Mesendoderm (in vitro differentiated cells): ENCODE measurements around the gene MARK2.

Source experiments
- DNase-seq: peaks from one replicate; pipeline ENCODE4 v3.0.0; 2013
- H2AK5ac ChIP-seq: 2 replicates; pipeline ENCODE4 v1.6.1; 2013; ENCODE audit warnings: low read length, inconsistent platforms
- H2BK120ac ChIP-seq: 2 replicates; pipeline ENCODE4 v1.6.1; 2013; ENCODE audit warnings: low read depth, mild to moderate bottlenecking, low read length, moderate library complexity, mixed read lengths
- H2BK15ac ChIP-seq: replicated peaks from 2 replicates; pipeline ENCODE4 v1.6.1; 2013; ENCODE audit warnings: low read depth, mild to moderate bottlenecking, moderate library complexity
- H2BK5ac ChIP-seq: 2 replicates; pipeline ENCODE4 v1.6.1; 2013; ENCODE audit warnings: low read length, inconsistent platforms
- H3K18ac ChIP-seq: 2 replicates; pipeline ENCODE4 v1.6.1; 2013; ENCODE audit warnings: mild to moderate bottlenecking, low read length, mixed read lengths
- H3K23ac ChIP-seq: one replicate; pipeline ENCODE4 v1.6.1; 2013; ENCODE audit warnings: low read length
- H3K27ac ChIP-seq: 2 replicates; pipeline ENCODE4 v1.5.1; 2013; ENCODE audit warnings: low read depth, mild to moderate bottlenecking, inconsistent platforms, low read length, moderate library complexity
- H3K27me3 ChIP-seq: 2 replicates; pipeline ENCODE4 v1.6.1; 2013; ENCODE audit warnings: low read length, control low read depth, mild to moderate bottlenecking, inconsistent platforms; ENCODE audit not compliant: insufficient read depth, poor library complexity
- H3K36me3 ChIP-seq: 2 replicates; pipeline ENCODE4 v1.6.1; 2013; ENCODE audit warnings: low read length, inconsistent platforms; ENCODE audit not compliant: control insufficient read depth, insufficient read depth
- H3K4ac ChIP-seq: one replicate; pipeline ENCODE4 v1.6.1; 2013; ENCODE audit warnings: low read depth, mild to moderate bottlenecking, low read length, moderate library complexity
- H3K4me1 ChIP-seq: 2 replicates; pipeline ENCODE4 v1.6.1; 2013; ENCODE audit warnings: low read depth, low read length, inconsistent platforms; ENCODE audit not compliant: control insufficient read depth
- H3K4me2 ChIP-seq: 2 replicates; pipeline ENCODE4 v1.6.1; 2013; ENCODE audit warnings: low read length
- H3K4me3 ChIP-seq: 2 replicates; pipeline ENCODE4 v1.5.1; 2013; ENCODE audit warnings: mild to moderate bottlenecking, low read length
- H3K56ac ChIP-seq: one replicate; pipeline ENCODE4 v1.6.1; 2013; ENCODE audit warnings: low read length
- H3K79me1 ChIP-seq: 2 replicates; pipeline ENCODE4 v1.6.1; 2013; ENCODE audit warnings: low read length, inconsistent platforms
- H3K79me2 ChIP-seq: 2 replicates; pipeline ENCODE4 v1.6.1; 2013; ENCODE audit warnings: mild to moderate bottlenecking, low read length; ENCODE audit not compliant: control insufficient read depth, insufficient read depth
- H3K9ac ChIP-seq: 2 replicates; pipeline ENCODE4 v1.6.1; 2013; ENCODE audit warnings: low read length, inconsistent platforms
- H4K5ac ChIP-seq: one replicate; pipeline ENCODE4 v1.6.1; 2013; ENCODE audit warnings: low read length
- H4K8ac ChIP-seq: one replicate; pipeline ENCODE4 v1.6.1; 2013; ENCODE audit warnings: low read depth, mild to moderate bottlenecking, control low read depth, low read length, moderate library complexity
- WGBS: extraction: QIAGEN DNeasy Blood & Tissue Kit; methylation state at CpG from one replicate; pipeline ENCODE4 v1.1.7; 2013; ENCODE audit warnings: low lambda C conversion rate, missing lambda C conversion rate; ENCODE audit not compliant: insufficient coverage; ENCODE audit errors: extremely low coverage; 5-methylcytosine and 5-hydroxymethylcytosine counted together

MARK2 gene

DNA sequence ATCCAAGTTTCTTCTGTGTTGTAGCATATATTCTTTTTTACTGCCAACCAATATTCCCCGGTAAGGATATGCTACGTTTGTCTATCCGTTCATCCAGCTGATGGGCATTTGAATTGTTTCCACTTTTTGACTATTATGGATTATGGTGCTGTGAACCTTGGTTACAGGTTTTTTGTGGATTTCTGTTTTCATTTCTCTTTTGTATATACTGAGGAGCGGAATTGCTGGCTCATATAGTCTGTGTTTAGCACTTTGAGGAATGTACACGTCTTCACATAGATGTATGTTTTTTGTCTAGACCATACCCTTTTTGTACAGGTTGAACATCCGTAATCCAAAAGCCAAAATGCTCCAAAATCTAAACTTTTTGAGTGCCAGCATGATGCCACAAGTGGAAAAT lies 54.4 kb downstream of the MARK2 start:
- Histone ChIP-seq H3K79me2 (peaks cover 41% of the 10 kb centered on the region), H3K23ac (no peak overlapping the region), H3K18ac (no peak overlapping the region), H3K9ac (no peak overlapping the region), H3K79me1 (peaks cover 31% of the 10 kb centered on the region), H4K8ac (no peak overlapping the region), H2BK120ac (no peak overlapping the region), H3K4me1 (peaks cover 7% of the 10 kb centered on the region), H3K4me2 (no peak overlapping the region), H3K56ac (no peak overlapping the region), H3K27ac (no peak overlapping the region), H2AK5ac (no peak overlapping the region), H2BK15ac (no peak overlapping the region), H2BK5ac (no peak overlapping the region), H3K36me3 (peaks cover 5% of the 10 kb centered on the region), H3K27me3 (no peaks in the 10 kb centered on the region), H4K5ac (no peak overlapping the region), H3K4me3 (no peak overlapping the region), H3K4ac (no peak overlapping the region)
- DNase-seq: no peak
- WGBS: no CpG with 5 or more reads among the region's 6 CpGs

DNA sequence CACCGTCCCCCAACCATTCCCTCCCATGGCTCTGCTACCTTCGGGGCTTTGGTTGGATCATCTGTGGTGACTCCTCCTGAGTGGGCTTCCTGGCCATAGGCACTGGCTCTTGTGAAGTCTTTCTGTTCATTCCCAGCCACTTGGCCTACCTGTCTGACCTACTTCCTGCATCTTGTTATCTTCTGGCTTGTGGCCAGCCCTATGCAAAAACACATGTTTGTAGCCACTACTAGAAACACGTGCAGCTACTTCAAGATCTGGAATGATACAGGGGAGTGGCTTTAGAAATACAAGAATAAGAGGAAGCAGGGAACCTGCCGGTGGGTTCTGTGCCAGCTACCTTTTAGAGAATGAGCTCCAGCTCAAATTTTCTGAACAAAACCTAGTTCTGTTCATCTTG lies 57.2 kb downstream of the MARK2 start:
- Histone ChIP-seq H4K8ac (no peak overlapping the region), H2BK15ac (no peak overlapping the region), H2AK5ac (no peak overlapping the region), H3K36me3 (peaks cover 19% of the 10 kb centered on the region), H3K4me2 (no peak overlapping the region), H3K23ac (no peak overlapping the region), H3K9ac (no peak overlapping the region), H3K79me1 (peaks cover 14% of the 10 kb centered on the region), H3K18ac (no peak overlapping the region), H3K56ac (no peak overlapping the region), H3K4ac (no peak overlapping the region), H3K27me3 (no peaks in the 10 kb centered on the region), H3K79me2 (peaks cover 16% of the 10 kb centered on the region), H4K5ac (no peak overlapping the region), H2BK5ac (no peak overlapping the region), H3K4me1 (no peaks in the 10 kb centered on the region), H2BK120ac (no peak overlapping the region), H3K4me3 (no peak overlapping the region), H3K27ac (no peak overlapping the region)
- no peak for DNase-seq
- WGBS: no CpG with 5 or more reads among the region's 4 CpGs

DNA sequence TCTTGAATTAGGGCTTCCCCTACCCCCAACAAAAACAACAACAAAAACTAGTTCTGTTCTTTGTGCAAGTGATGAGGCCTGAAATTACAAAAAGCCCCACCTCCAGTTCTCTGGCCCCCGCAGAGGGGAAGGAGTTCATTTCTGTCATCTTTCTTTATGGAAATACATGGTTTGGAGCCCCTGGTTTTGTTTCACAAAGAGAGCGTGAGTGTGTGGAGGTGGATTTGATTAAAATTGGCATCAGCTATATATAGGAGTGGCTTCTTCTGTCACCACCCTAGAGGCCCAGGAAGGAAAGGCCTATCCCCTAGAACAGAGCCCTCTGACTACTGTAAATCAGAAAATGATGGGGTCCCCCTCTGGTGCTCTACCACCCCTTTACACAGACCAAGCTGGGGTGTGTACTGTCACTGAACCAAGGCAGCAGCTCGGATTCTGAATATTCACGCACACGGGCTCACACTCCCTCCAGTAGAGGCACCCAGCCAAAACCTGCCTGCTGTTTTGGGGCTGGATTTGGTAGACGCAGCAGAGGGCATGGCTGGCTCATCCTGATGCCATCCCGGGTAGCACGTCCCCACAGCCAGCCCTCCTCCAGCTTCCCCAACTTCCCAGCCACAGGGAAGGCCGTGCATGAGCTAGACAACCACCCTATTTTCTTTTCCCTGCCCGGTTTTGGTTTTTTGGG lies 58.7 kb downstream of the MARK2 start:
- Histone ChIP-seq H3K23ac (no peak overlapping the region), H4K8ac (no peak overlapping the region), H2BK5ac (no peak overlapping the region), H3K4ac (no peak overlapping the region), H2BK15ac (no peak overlapping the region), H3K56ac (no peak overlapping the region), H3K4me3 (no peak overlapping the region), H2AK5ac (no peak overlapping the region), H3K79me1 (peaks cover 4% of the 10 kb centered on the region), H3K4me2 (no peak overlapping the region), H3K27ac (no peak overlapping the region), H3K4me1 (no peaks in the 10 kb centered on the region), H3K9ac (no peak overlapping the region), H3K36me3 (peaks cover 23% of the 10 kb centered on the region), H3K18ac (no peak overlapping the region), H3K79me2 (peaks cover 5% of the 10 kb centered on the region), H3K27me3 (no peaks in the 10 kb centered on the region), H2BK120ac (no peak overlapping the region), H4K5ac (no peak overlapping the region)
- WGBS: no CpG with 5 or more reads among the region's 10 CpGs
- no peak for DNase-seq

DNA sequence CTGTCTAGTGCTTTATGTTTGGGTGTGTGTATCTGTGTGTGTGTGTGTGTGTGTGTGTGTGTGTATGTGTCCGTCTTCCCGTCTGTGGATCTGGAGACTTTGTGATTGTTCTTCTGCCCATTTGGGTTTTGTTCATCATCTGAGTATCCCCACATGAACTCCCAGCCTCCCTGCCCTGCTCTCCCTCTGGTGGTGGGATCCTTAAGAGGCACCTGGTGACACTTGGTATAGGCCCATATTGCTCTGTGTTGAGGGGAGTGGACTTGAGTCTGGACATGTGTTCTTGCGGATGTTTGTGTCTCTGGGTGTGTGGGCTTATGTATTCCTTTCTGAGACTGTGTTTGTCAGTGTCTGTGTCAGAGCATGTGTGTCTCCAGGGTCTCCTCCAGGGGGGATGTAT lies 62.8 kb downstream of the MARK2 start:
- no peak overlapping the region for H3K4ac ChIP-seq
- no peak overlapping the region for H3K4me2 ChIP-seq
- no peaks in the 10 kb centered on the region for H3K79me2 ChIP-seq
- H2BK120ac ChIP-seq: no peak overlapping the region
- no peak overlapping the region for H4K5ac ChIP-seq
- H3K36me3 ChIP-seq: peaks cover 29% of the 10 kb centered on the region
- no peak overlapping the region for H3K4me3 ChIP-seq
- H3K9ac ChIP-seq: no peak overlapping the region
- H4K8ac ChIP-seq: no peak overlapping the region
- H3K4me1 ChIP-seq: no peaks in the 10 kb centered on the region
- H3K56ac ChIP-seq: no peak overlapping the region
- H3K79me1 ChIP-seq: no peaks in the 10 kb centered on the region
- no peak overlapping the region for H3K27ac ChIP-seq
- DNase-seq: peak; percentile 57
- H3K27me3 ChIP-seq: no peaks in the 10 kb centered on the region
- WGBS: no CpG with 5 or more reads among the region's 3 CpGs
- no peak overlapping the region for H2BK15ac ChIP-seq
- H2BK5ac ChIP-seq: no peak overlapping the region
- no peak overlapping the region for H2AK5ac ChIP-seq
- H3K18ac ChIP-seq: no peak overlapping the region
- no peak overlapping the region for H3K23ac ChIP-seq

DNA sequence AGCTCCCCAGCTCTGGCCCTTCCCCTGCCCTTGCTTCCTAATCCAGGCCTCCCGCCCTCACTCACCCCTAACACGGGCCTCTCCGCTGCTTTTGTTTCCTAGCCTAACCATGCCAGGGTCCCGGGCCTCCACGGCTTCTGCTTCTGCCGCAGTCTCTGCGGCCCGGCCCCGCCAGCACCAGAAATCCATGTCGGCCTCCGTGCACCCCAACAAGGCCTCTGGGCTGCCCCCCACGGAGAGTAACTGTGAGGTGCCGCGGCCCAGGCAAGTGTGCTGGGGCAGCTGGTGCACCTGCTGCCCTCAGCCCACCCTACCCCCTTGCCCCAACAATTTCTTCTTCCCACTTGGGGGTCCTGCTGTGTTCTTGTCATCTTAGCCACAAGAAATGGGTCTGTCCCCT lies 65.0 kb downstream of the MARK2 start:
- Histone ChIP-seq H3K4ac (no peak overlapping the region), H2AK5ac (no peak overlapping the region), H3K56ac (no peak overlapping the region), H2BK5ac (no peak overlapping the region), H3K79me2 (no peaks in the 10 kb centered on the region), H3K23ac (no peak overlapping the region), H3K9ac (no peak overlapping the region), H3K27me3 (no peaks in the 10 kb centered on the region), H3K4me1 (no peaks in the 10 kb centered on the region), H4K8ac (no peak overlapping the region), H3K4me3 (no peak overlapping the region), H3K4me2 (no peak overlapping the region), H3K18ac (no peak overlapping the region), H2BK15ac (no peak overlapping the region), H2BK120ac (no peak overlapping the region), H4K5ac (no peak overlapping the region), H3K79me1 (no peaks in the 10 kb centered on the region), H3K36me3 (peaks cover 27% of the 10 kb centered on the region), H3K27ac (no peak overlapping the region)
- WGBS: no CpG with 5 or more reads among the region's 14 CpGs
- DNase-seq: no peak

DNA sequence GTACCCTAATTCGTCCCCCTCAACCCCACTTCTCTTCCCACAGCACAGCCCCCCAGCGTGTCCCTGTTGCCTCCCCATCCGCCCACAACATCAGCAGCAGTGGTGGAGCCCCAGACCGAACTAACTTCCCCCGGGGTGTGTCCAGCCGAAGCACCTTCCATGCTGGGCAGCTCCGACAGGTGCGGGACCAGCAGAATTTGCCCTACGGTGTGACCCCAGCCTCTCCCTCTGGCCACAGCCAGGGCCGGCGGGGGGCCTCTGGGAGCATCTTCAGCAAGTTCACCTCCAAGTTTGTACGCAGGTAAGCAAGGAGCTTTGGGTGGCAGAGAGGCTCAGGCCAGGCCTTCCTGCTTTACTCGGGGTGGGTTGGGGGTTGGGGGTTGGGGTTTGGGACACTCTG lies 65.8 kb downstream of the MARK2 start:
- no peak overlapping the region for H4K5ac ChIP-seq
- no CpG with 5 or more reads among the region's 13 CpGs for WGBS
- no peak overlapping the region for H3K23ac ChIP-seq
- no peak for DNase-seq
- H3K79me2 ChIP-seq: no peaks in the 10 kb centered on the region
- H3K4ac ChIP-seq: no peak overlapping the region
- H3K79me1 ChIP-seq: no peaks in the 10 kb centered on the region
- no peak overlapping the region for H3K9ac ChIP-seq
- no peak overlapping the region for H3K27ac ChIP-seq
- H2BK120ac ChIP-seq: no peak overlapping the region
- no peaks in the 10 kb centered on the region for H3K4me1 ChIP-seq
- H4K8ac ChIP-seq: no peak overlapping the region
- peaks cover 24% of the 10 kb centered on the region for H3K36me3 ChIP-seq
- no peak overlapping the region for H2BK5ac ChIP-seq
- no peak overlapping the region for H2BK15ac ChIP-seq
- no peak overlapping the region for H2AK5ac ChIP-seq
- H3K18ac ChIP-seq: no peak overlapping the region
- H3K56ac ChIP-seq: no peak overlapping the region
- no peak overlapping the region for H3K4me2 ChIP-seq
- H3K4me3 ChIP-seq: no peak overlapping the region
- no peaks in the 10 kb centered on the region for H3K27me3 ChIP-seq
